Transverse colon (tissue), 3 donors: ENCODE measurements around the gene USP22.

ENCODE experiments used
- CTCF ChIP-seq, 5 experiments: fragments of 200-600 bp in 3 of 5; fragments of 450-650 bp in 2 of 5; sonication (generic) in 3 of 5; IDR thresholded peaks; 1 replicate in 2 of 5; 2 replicates in 3 of 5; pipeline ENCODE4 v1.5.1; 2016 to 2017; ENCODE audit warnings: antibody characterized with exemption in 5 of 5, inconsistent platforms in 3 of 5, mild to moderate bottlenecking in 2 of 5, moderate library complexity in 1 of 5
- POLR2A ChIP-seq: fragments of 450-650 bp; IDR thresholded peaks from one replicate; pipeline ENCODE4 v1.6.1; 2016; ENCODE audit warnings: antibody characterized with exemption, mild to moderate bottlenecking, moderate library complexity

- TF ChIP-seq CTCF (IDR thresholded peaks at IDR 0.05) (no peak), POLR2A (no peak)
Measured at GRCh38 chr17:20955427-20956323, 87.1 kb downstream of the USP22 start.
